Osteoblast (primary cell): ENCODE results near the gene TGDS. TPM values are rescaled to one million over a fixed set of nuclear protein-coding genes. Genes with fewer than 3 reads are reported as not detected.

Source experiments
- DNase-seq: peaks from one replicate; pipeline ENCODE4 v3.0.0; 2011; ENCODE audit warnings: low spot score, mixed read lengths; ENCODE audit not compliant: insufficient read length; ENCODE audit errors: missing footprints
- H2AFZ ChIP-seq: 2 replicates; pipeline ENCODE4 v1.6.0; 2011; ENCODE audit warnings: mild to moderate bottlenecking, low read length
- H3K27ac ChIP-seq: 2 replicates; pipeline ENCODE4 v1.5.1; 2011; ENCODE audit warnings: mild to moderate bottlenecking, low read depth, low read length, moderate library complexity
- H3K27me3 ChIP-seq: 2 replicates; pipeline ENCODE4 v1.6.0; 2012; ENCODE audit warnings: mild to moderate bottlenecking, control low read depth, inconsistent platforms, low read length, moderate library complexity; ENCODE audit not compliant: insufficient read depth
- H3K36me3 ChIP-seq: 2 replicates; pipeline ENCODE4 v1.5.1; 2011; ENCODE audit warnings: mild to moderate bottlenecking, low read length, control low read depth, moderate library complexity; ENCODE audit not compliant: insufficient read depth
- H3K4me1 ChIP-seq: 2 replicates; pipeline ENCODE4 v1.5.1; 2011; ENCODE audit warnings: mild to moderate bottlenecking, low read length, control low read depth, moderate library complexity; ENCODE audit not compliant: insufficient read depth
- H3K4me2 ChIP-seq: 2 replicates; pipeline ENCODE4 v1.6.0; 2011; ENCODE audit warnings: mild to moderate bottlenecking, low read length; ENCODE audit not compliant: insufficient read depth
- H3K4me3 ChIP-seq: fragments of 200-600 bp; sonication (generic); 3 replicates; pipeline ENCODE4 v1.5.1; 2012; ENCODE audit warnings: mild to moderate bottlenecking, low read length, inconsistent platforms; ENCODE audit not compliant: insufficient read depth
- H3K79me2 ChIP-seq: 2 replicates; pipeline ENCODE4 v1.6.0; 2012; ENCODE audit warnings: mild to moderate bottlenecking, low read length, control low read depth, inconsistent platforms; ENCODE audit not compliant: insufficient read depth
- H3K9me3 ChIP-seq: 2 replicates; pipeline ENCODE4 v1.5.1; 2011; ENCODE audit warnings: low read depth, low read length, control low read depth
- H4K20me1 ChIP-seq: 2 replicates; pipeline ENCODE4 v1.6.0; 2012; ENCODE audit warnings: mild to moderate bottlenecking, low read length, control low read depth; ENCODE audit not compliant: insufficient read depth
- total RNA-seq: library from RNA; depleted of rRNA; stranded (reverse); fragments of >200 nt; gene quantifications from 2 replicates; pipeline ENCODE4 v1.2.3, GENCODE V29; 2012
- TF ChIP-seq, protein P1 (sequence below): IDR thresholded peaks from 2 replicates; pipeline ENCODE4 v1.5.1; 2011; ENCODE audit warnings: mild to moderate bottlenecking, low read depth, low read length, moderate library complexity; ENCODE audit errors: extremely low read depth

Gene TGDS
- total RNA-seq, 1 donor = 11.9 TPM

DNA sequence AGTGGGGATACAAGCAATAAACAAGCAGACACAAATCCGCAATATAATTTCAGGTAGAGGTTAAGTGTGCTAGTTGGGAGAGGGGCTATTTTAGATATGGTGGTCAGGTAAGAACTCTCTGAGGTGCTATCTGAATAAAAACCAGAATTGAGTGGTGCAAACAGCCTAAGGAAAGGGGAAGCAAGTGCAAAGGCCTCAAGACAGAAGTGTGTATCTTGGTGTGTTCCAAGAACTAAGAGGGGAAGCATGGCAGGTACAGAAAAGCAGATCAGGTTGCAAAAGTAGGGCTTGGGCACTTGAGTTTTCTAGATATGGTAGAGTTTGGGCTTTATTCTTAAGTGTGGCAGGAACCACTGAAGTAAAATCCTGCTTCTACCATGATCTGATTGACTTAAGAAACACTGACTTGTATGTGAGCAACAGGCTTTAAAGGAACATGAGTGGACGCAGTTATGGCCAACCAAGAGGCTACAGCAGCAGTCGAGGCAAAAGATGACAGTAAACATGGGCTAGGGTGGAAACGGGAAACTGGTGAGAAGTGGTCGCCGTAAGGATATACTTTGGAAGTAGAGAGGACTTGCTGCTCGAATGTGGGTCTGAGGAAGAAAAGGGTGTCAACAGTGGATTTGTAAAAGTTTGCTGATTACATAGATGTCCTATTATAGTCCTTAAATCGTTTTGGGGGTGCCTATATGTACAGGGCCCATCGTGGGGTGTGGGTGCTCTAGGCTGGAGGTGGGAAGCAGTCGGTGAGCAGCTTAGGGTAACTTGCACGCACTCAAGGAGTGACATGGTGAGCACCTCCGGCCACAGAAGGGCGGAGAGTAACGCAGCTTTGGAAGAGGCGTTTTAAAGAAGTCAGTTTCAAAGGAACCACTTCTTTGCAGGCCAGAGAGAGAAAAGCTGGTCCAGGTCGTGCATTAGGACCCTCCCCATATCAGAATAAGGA is 677 bp downstream of the TGDS start:
- H3K36me3 ChIP-seq = peaks cover 24% of the 10 kb centered on the region
- peak overlapping the region; percentile 97 for H2AFZ ChIP-seq
- H3K9me3 ChIP-seq = no peaks in the 10 kb centered on the region
- H3K79me2 ChIP-seq = peaks cover 39% of the 10 kb centered on the region
- H3K27me3 ChIP-seq = no peaks in the 10 kb centered on the region
- peak overlapping the region; percentile 77 for H3K27ac ChIP-seq
- peak overlapping the region; percentile 95 for H3K4me2 ChIP-seq
- DNase-seq = peak; percentile 55
- TF ChIP-seq, protein P1, sequence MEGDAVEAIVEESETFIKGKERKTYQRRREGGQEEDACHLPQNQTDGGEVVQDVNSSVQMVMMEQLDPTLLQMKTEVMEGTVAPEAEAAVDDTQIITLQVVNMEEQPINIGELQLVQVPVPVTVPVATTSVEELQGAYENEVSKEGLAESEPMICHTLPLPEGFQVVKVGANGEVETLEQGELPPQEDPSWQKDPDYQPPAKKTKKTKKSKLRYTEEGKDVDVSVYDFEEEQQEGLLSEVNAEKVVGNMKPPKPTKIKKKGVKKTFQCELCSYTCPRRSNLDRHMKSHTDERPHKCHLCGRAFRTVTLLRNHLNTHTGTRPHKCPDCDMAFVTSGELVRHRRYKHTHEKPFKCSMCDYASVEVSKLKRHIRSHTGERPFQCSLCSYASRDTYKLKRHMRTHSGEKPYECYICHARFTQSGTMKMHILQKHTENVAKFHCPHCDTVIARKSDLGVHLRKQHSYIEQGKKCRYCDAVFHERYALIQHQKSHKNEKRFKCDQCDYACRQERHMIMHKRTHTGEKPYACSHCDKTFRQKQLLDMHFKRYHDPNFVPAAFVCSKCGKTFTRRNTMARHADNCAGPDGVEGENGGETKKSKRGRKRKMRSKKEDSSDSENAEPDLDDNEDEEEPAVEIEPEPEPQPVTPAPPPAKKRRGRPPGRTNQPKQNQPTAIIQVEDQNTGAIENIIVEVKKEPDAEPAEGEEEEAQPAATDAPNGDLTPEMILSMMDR = no peak
- H4K20me1 ChIP-seq = peaks cover 7% of the 10 kb centered on the region
- peak overlapping the region; percentile 94 for H3K4me3 ChIP-seq
- H3K4me1 ChIP-seq = peaks cover 16% of the 10 kb centered on the region

DNA sequence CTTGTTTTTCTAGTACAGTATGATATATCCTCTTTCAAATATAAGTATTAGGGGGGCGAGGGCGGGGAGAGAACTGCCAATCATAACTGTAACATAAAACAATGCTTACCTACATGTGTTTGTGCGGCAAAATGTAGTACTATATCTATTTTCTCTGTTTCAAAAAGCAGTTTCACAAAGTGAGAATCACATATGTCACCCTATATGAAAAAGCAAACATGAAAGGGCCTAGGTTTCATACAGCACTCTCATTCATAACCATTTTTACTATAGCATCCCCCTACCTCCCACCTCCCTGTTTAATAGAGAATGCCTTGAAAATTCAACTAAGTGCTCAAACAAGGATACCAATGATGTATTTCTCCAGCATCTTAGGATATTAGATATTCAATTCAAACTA is 5.2 kb downstream of the TGDS start:
- Histone ChIP-seq H4K20me1 (peaks cover 7% of the 10 kb centered on the region), H3K4me3 (no peak overlapping the region), H3K4me2 (no peak overlapping the region), H3K4me1 (peaks cover 16% of the 10 kb centered on the region), H3K9me3 (no peaks in the 10 kb centered on the region), H2AFZ (no peak overlapping the region), H3K79me2 (peaks cover 47% of the 10 kb centered on the region), H3K36me3 (peaks cover 31% of the 10 kb centered on the region), H3K27ac (no peak overlapping the region), H3K27me3 (no peaks in the 10 kb centered on the region)
- no peak for DNase-seq
- TF ChIP-seq, protein P1 = no peak

DNA sequence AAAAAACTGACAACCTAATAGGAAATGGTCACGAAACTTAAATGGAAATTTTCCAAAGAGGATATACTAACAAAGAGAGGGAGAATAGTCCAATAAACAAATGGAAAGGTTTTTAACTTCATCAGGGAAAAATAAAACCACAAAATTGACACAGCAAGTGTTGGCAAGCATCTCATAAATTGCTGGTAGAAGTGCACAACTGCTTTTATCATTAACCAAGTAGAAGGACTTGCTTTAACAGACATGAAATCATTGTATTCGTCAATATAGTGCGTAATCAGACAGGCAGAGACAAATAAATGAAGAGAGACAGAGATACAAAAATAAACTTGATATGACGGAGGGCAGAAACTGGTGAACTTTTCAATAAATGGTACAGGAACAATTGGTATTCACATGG is 7.4 kb downstream of the TGDS start:
- Histone ChIP-seq H3K4me1 (no peaks in the 10 kb centered on the region), H3K9me3 (no peaks in the 10 kb centered on the region), H3K27ac (no peak overlapping the region), H2AFZ (no peak overlapping the region), H3K4me2 (no peak overlapping the region), H4K20me1 (no peaks in the 10 kb centered on the region), H3K79me2 (peaks cover 28% of the 10 kb centered on the region), H3K36me3 (peaks cover 39% of the 10 kb centered on the region), H3K4me3 (no peak overlapping the region), H3K27me3 (no peaks in the 10 kb centered on the region)
- TF ChIP-seq, protein P1 = no peak
- DNase-seq = no peak

DNA sequence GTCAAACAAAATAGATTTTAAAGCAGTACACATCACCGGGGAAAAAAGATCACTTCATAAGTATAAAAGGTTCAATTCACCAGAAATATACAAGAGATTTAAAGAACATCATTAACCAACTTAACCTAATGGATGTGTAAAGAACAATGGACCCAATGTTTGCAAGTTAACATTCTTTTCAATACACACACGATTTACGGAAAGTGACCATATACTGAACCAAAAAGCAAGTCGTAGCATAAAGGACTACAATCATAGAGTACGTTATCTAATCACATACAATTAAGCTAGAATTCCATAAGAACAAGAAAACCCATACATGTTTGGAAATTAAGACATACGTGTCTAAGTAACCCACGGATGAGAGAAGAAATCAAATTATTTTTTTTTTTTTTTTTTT is 9.6 kb downstream of the TGDS start:
- Histone ChIP-seq H3K36me3 (peaks cover 41% of the 10 kb centered on the region), H3K4me2 (no peak overlapping the region), H2AFZ (no peak overlapping the region), H3K79me2 (peaks cover 16% of the 10 kb centered on the region), H4K20me1 (no peaks in the 10 kb centered on the region), H3K27ac (no peak overlapping the region), H3K4me3 (no peak overlapping the region), H3K27me3 (no peaks in the 10 kb centered on the region), H3K4me1 (no peaks in the 10 kb centered on the region), H3K9me3 (no peaks in the 10 kb centered on the region)
- TF ChIP-seq, protein P1 = no peak
- DNase-seq = no peak
